Right cardiac atrium (tissue), 5 donors: ENCODE data around the gene MEI4. TPM values are rescaled to one million over a fixed set of nuclear protein-coding genes. Genes with fewer than 3 reads are reported as not detected.

Experiments used
- ATAC-seq, 2 donors: fragments of 200-7000 bp; cut with Tn5 transposase; one replicate each; pipeline versions ENCODE4 v1.8.0 to v1.9.1; 2020; ENCODE audit warnings: moderate library complexity in 2 of 2, mild to moderate bottlenecking in 1 of 2
- DNase-seq, 3 donors: peaks; one replicate each; pipeline ENCODE4 v3.0.0-alpha.2; 2020
- H3K27ac ChIP-seq: one replicate; pipeline ENCODE4 v1.5.1; 2013; ENCODE audit warnings: mild to moderate bottlenecking, low read length, control low read depth, moderate library complexity
- H3K27me3 ChIP-seq: one replicate; pipeline ENCODE4 v1.6.1; 2013; ENCODE audit not compliant: control insufficient read depth, insufficient read depth
- H3K4me1 ChIP-seq: one replicate; pipeline ENCODE4 v1.6.1; 2013; ENCODE audit warnings: low read length; ENCODE audit not compliant: control insufficient read depth, insufficient read depth
- H3K4me3 ChIP-seq: one replicate; pipeline ENCODE4 v1.5.1; 2013; ENCODE audit warnings: low read length, control low read depth
- H3K9me3 ChIP-seq: one replicate; pipeline ENCODE4 v1.6.1; 2013; ENCODE audit warnings: low read length; ENCODE audit not compliant: control insufficient read depth
- WGBS: extraction: QIAGEN DNeasy Blood & Tissue Kit; methylation state at CpG from one replicate; pipeline ENCODE4 v1.1.7; 2013; 5-methylcytosine and 5-hydroxymethylcytosine counted together
- intact Hi-C, 4 donors: fragments of 100-400 bp; cut with DNase I; formaldehyde crosslinking; loops; one replicate each; pipeline versions ENCODE4 v1.11.0 to v1.14.0; 2022 to 2023
- polyA plus RNA-seq: library from polyadenylated mRNA; stranded (reverse); fragments of 200-250 nt; gene quantifications from one replicate; pipeline ENCODE4 v1.2.3, GENCODE V29; 2013
- total RNA-seq, 4 donors: library from RNA; stranded (reverse); fragmentation: NEBNext Ultra II Directional; extraction: Animal tissue kit (Norgen Biotek cat#: 25700); gene quantifications; one replicate each; pipeline ENCODE4 v1.2.1, GENCODE V29; 2021
- donor health status: healthy with polysubstance abuse.
- donor health status: DM: no; HTN: yes; CAD: no.
- donor health status: DM: no; HTN: no; CAD: no.
- donor health status: DM: no; HTN: yes; CAD: no; lungs with severe emphysema.
- donor health status: DM: yes; HTN: yes; CAD: no.

Gene MEI4
- total and polyA plus RNA-seq, 5 donors: 0.59 to 2.8 (median 1.3) TPM

DNA sequence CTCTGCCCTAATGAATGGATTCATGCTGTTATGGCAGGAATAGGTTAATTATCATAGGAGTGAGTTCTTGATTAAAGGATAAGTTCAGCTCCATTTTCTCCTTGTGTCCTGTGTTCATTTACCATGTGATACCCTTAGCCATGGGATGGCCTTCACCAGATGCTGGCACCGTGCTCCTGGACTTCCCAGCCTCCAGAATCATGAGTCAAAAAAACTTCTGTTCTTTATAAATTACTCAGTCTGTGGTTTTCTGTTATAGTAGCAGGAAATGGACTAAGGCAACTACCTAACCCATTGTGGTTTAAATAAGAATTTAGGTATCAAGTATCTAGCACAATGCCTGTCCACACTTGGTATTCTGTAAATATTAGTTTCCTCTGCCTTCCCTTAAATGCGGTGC is 223.5 kb downstream of the MEI4 start:
- H3K27ac ChIP-seq: no peak overlapping the region
- no peak overlapping the region for H3K4me3 ChIP-seq
- ATAC-seq: no peak
- no peak for DNase-seq
- no peaks in the 10 kb centered on the region for H3K9me3 ChIP-seq
- intact Hi-C loops: no loop called here
- WGBS: 86% methylated on average over 2 of the region's 2 CpGs
- no peaks in the 10 kb centered on the region for H3K27me3 ChIP-seq
- no peaks in the 10 kb centered on the region for H3K4me1 ChIP-seq

DNA sequence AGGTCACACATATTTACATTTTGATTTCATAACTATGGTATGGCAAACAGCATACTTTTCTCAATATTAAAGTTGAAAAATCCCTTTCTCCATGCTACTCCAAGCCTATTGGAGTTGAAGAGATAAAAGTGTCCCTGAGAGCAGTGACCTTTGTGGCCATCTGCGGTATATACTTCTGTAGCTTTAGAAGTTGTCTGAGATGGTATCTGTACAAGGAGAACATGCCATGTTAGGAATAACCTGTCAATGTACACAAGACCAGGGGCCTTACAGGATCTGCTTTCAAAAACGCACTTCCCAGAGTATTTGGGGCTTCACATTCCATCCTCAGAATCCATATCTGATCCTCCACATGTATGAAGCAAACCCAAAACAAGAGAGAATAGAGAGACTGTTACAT is 226.7 kb downstream of the MEI4 start:
- H3K27me3 ChIP-seq: no peaks in the 10 kb centered on the region
- H3K4me1 ChIP-seq: no peaks in the 10 kb centered on the region
- DNase-seq (no peak), ATAC-seq (no peak)
- H3K27ac ChIP-seq: no peak overlapping the region
- 51% methylated on average over 2 of the region's 2 CpGs for WGBS
- H3K9me3 ChIP-seq: no peaks in the 10 kb centered on the region
- intact Hi-C loops: no loop called here
- H3K4me3 ChIP-seq: no peak overlapping the region

DNA sequence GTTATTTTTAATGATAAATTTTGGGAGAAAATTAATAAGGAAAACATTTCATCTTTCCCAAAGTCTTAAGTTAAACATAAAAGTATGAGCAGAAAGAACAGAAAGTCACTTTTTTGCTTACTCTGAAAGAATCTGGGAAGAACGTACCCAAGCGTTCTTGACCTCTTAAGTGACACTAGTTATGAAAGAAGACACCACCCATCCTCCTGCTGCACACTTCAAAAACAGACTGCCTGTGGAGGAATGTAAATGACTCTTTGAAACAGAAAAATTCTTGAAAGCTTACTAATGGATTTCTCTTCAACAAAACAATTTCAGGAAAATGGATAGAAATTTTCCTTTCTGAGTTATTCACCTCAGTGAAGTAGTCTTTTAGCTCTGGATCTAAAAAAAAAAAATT is 227.7 kb downstream of the MEI4 start:
- DNase-seq (no peak), ATAC-seq (no peak)
- H3K4me1 ChIP-seq: no peaks in the 10 kb centered on the region
- WGBS: 35% methylated on average over 2 of the region's 2 CpGs
- no peaks in the 10 kb centered on the region for H3K9me3 ChIP-seq
- no peaks in the 10 kb centered on the region for H3K27me3 ChIP-seq
- no peak overlapping the region for H3K4me3 ChIP-seq
- H3K27ac ChIP-seq: no peak overlapping the region
- intact Hi-C loops: no loop called here

DNA sequence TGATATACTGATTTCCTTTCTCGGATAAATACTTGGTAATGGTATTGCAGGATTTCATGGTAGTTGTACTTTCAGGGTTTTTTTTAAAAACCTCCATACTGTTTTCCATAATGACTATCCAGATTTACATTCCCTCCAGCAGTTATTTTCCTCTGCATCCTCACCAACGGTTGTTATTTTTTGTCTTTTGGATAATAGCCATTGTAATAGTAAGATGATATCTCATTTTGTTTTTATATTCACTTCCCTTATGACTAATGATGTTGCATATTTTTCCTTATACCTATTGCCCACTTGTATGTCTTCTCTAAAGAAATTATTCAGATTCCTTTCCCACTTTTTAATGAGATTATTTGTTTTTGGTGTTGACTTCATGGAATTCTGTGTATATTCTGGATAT is 231.0 kb downstream of the MEI4 start:
- no peaks in the 10 kb centered on the region for H3K27me3 ChIP-seq

DNA sequence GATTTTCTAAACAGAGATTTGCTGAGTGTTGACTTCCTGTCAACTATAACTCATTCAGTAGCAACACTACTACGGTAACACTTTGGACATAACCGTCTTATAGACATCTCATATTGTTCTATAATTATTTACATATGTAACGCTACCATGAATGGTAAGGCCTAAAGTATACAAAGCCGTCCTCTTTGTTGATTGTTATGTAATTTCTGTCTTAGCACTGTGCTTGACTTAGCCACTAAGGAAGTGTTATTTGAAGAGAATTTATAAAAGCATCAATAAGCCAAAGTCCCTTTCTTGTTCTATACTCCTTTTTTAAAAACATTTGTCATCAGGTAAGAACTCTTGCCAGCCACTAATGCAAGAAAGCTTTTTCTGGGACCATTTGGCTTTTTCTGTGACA is 240.6 kb downstream of the MEI4 start:
- ATAC-seq: no peak

More for the DNA sequence above, 231.0 kb downstream of the MEI4 start:
- no peaks in the 10 kb centered on the region for H3K9me3 ChIP-seq
- intact Hi-C loops: no loop called here
- H3K27ac ChIP-seq: no peak overlapping the region
- 64% methylated on average over 2 of the region's 2 CpGs for WGBS
- no peak for DNase-seq
- no peaks in the 10 kb centered on the region for H3K4me1 ChIP-seq
- H3K4me3 ChIP-seq: no peak overlapping the region
- no peak for ATAC-seq

DNA sequence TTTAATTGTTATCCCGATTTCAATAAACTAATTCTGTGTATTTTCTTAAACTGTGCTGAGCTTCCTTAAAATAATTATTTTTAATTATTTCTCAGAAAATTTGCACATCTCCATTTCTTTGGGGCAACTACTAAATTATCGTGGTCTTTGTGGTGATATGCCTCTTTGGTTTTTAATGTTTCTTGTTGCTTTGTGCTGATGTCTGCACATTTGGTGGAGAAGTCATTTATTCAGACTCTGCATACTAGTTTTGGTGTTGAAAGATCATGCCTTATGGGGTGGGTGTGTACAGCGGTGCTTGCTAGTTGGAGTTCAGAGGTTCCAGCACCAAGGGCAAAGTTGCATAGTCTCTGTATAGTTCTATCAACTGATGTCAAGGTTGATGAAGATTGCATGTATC is 253.2 kb downstream of the MEI4 start:
- DNase-seq (no peak), ATAC-seq (no peak)
- Histone ChIP-seq H3K27ac (no peak overlapping the region), H3K27me3 (no peaks in the 10 kb centered on the region), H3K4me1 (no peaks in the 10 kb centered on the region), H3K4me3 (no peak overlapping the region), H3K9me3 (no peaks in the 10 kb centered on the region)
- intact Hi-C loops: no loop called here
- 86% methylated on average over 3 of the region's 3 CpGs for WGBS

More for the DNA sequence above, 240.6 kb downstream of the MEI4 start:
- Histone ChIP-seq H3K4me1 (no peaks in the 10 kb centered on the region), H3K4me3 (no peak overlapping the region), H3K27ac (no peak overlapping the region), H3K27me3 (no peaks in the 10 kb centered on the region), H3K9me3 (no peaks in the 10 kb centered on the region)
- DNase-seq: no peak
- intact Hi-C loops: no loop called here
- 70% methylated on average over 4 of the region's 4 CpGs for WGBS

DNA sequence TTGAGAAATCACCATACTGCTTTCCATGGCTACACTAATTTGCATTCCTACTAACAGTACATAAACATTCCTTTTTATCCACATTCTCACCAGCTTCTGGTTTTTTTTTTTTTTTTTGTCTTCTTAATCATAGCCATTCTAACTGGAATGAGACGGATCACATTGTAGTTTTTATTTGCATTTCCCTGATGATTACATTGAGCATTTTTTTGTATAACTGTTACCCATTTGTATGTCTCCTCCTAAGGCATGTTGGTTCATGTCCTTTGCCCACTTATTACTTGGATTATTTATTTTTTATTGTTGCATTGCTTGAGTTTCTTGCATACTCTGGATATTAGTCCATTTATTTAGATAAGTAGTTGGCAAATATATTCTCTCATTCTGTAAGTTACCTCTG is 258.0 kb downstream of the MEI4 start:
- no peaks in the 10 kb centered on the region for H3K27me3 ChIP-seq
- 76% methylated on average over 1 of the region's 1 CpG for WGBS
- ATAC-seq (no peak), DNase-seq (no peak)
- no peaks in the 10 kb centered on the region for H3K9me3 ChIP-seq
- no peaks in the 10 kb centered on the region for H3K4me1 ChIP-seq
- no peak overlapping the region for H3K4me3 ChIP-seq
- intact Hi-C loops: no loop called here
- no peak overlapping the region for H3K27ac ChIP-seq

DNA sequence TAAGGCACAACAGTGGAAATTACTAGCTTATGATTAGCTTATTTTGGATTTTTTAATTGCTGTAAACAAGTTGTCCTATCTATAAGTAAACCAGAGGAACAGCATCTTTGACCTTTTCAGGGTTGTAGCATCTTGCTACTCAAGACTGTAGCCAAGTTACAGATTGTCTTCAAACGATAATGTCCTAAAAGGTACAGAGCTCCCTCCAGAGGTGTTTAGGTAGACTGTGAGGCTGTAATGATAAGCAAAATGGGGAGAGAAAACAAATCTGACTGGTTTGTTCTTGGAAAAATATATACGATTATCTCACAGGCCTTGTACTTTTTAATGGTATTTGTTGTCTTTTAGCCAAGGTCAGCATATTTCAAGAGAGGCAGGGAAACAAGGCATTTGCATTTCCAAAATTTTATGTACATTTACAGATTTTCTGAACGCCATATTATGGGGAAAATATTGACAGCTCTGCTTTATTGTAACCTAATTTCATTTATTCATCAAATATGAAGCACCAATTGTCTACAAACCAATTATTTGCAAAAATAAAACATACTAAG is 273.4 kb downstream of the MEI4 start:
- 42% methylated on average over 3 of the region's 3 CpGs for WGBS
- Histone ChIP-seq H3K27me3 (no peaks in the 10 kb centered on the region), H3K9me3 (no peaks in the 10 kb centered on the region), H3K4me1 (no peaks in the 10 kb centered on the region), H3K4me3 (no peak overlapping the region), H3K27ac (no peak overlapping the region)
- DNase-seq (no peak), ATAC-seq (no peak)
- intact Hi-C loops: no loop called here

DNA sequence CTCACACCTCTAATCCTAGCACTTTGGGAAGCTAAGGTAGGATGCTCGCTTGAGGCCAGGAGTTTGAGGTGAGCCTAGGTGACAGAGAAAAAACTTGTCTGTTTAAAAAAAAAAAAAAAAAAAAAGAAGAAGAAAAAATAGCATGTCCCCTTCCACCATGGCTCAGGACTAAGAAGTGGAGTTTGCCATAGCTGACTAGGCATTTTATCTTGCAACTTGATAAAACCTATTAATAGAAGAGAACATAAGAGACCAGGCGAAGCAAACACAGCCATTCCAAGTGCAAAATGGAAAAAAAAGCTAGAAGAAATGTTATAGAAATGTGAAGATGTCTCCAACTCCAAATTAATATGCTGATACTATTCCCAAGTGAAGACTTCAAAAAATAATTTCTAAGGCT is 277.5 kb downstream of the MEI4 start:
- 57% methylated on average over 2 of the region's 2 CpGs for WGBS
- ATAC-seq: no peak

DNA sequence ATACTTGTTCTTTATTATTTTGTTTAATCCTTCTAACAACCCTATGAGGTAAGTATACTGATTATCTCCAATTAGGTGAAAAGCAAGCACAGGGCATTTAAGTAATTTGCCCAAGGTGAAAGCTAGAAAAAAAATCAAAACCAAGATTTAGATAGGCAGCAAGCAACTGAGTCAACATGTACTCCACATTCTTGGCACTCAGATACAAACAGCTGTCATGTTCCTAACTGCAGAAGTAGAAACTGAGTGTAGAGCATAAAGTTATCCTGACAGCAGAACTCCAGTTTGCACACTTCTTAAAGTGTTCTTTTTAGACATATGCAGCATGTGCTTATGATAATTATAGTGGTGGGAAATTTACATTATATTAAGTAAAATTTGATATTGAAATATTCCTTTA is 278.1 kb downstream of the MEI4 start:
- DNase-seq: no peak
- Histone ChIP-seq H3K27me3 (no peaks in the 10 kb centered on the region), H3K9me3 (no peaks in the 10 kb centered on the region), H3K4me1 (no peaks in the 10 kb centered on the region), H3K27ac (no peak overlapping the region), H3K4me3 (no peak overlapping the region)
- intact Hi-C loops: no loop called here
- ATAC-seq: no peak

More for the DNA sequence above, 277.5 kb downstream of the MEI4 start:
- Histone ChIP-seq H3K27me3 (no peaks in the 10 kb centered on the region), H3K27ac (no peak overlapping the region), H3K4me1 (no peaks in the 10 kb centered on the region), H3K4me3 (no peak overlapping the region), H3K9me3 (no peaks in the 10 kb centered on the region)
- intact Hi-C loops: no loop called here
- no peak for DNase-seq

DNA sequence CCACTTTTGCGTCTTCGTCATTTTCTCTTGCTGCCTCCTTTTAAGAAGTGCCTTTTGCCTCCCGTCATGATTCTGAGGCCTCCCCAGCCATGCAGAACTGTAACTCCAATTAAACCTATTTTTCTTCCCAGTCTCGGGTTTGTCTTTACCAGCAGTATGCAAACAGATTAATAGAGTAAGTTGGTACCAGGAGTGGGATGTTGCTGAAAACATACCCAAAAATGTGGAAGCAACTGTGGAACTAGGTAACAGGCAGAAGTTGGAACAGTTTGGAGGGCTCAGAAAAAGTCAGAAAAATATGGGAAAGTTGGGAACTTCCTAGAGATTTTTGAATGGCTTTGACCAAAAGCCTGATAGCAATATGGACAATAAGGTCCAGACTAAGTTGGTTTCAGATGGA is 309.2 kb downstream of the MEI4 start:
- Histone ChIP-seq H3K27me3 (no peaks in the 10 kb centered on the region), H3K4me1 (no peaks in the 10 kb centered on the region), H3K9me3 (peaks cover 2% of the 10 kb centered on the region), H3K27ac (no peak overlapping the region), H3K4me3 (no peak overlapping the region)
- DNase-seq (no peak), ATAC-seq (no peak)
- 83% methylated on average over 4 of the region's 4 CpGs for WGBS
- intact Hi-C loops: no loop called here

DNA sequence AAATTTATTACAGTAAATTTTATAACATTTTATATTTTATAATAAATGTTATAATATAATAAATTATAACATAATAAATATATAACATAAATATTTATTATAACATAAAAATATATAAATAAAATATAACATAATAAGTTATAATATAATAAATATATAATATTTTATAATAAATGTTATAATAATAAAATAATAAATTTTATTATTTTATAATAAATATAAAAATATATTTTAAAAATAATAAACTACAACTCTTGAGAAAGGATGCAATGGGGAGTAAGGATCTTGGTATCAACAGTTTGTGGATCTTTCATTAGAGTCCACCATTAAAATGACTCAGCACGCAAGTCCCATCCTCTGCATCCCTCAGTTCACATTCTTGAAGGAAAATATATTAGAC is 312.6 kb downstream of the MEI4 start:
- 95% methylated on average over 1 of the region's 1 CpG for WGBS
- DNase-seq (no peak), ATAC-seq (no peak)
- no peaks in the 10 kb centered on the region for H3K4me1 ChIP-seq
- no peak overlapping the region for H3K27ac ChIP-seq
- no peak overlapping the region for H3K4me3 ChIP-seq
- intact Hi-C loops: no loop called here
- no peaks in the 10 kb centered on the region for H3K27me3 ChIP-seq
- peaks cover 2% of the 10 kb centered on the region for H3K9me3 ChIP-seq
